ENCODE results near the gene CD79A.

DNA sequence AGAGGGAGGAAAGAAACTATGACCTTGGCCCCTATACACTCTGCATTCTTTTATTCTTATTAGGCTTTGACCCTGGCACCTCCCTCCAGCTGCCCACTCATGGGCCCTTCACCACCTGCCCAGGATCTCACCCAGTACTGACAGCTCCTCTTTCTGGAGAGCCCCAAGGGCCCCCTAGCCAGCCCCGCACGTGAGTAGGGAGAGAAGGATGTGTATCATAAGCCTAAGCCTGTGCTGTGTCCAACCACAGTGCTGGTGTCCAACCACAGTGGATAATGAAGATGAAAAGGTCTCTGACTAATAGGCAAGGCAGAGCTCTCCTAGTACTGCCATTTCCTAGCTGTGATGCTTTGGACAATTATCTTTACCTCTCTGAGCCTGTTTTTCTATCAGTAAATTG lies 28.0 kb upstream of the CD79A start:
- TF ChIP-seq POLR2AphosphoS5 (IDR thresholded peaks at IDR 0.05; ENCODE audit: low read depth, low read length) (no peak), FOXP2 (optimal IDR thresholded peaks at IDR 0.05; ENCODE audit: borderline replicate concordance, extremely low read depth, extremely low read length, insufficient read depth) (no peak), SIN3A (IDR thresholded peaks at IDR 0.05; ENCODE audit: borderline replicate concordance, insufficient read depth, low read length) (no peak)
- TF ChIP-seq, protein P1, sequence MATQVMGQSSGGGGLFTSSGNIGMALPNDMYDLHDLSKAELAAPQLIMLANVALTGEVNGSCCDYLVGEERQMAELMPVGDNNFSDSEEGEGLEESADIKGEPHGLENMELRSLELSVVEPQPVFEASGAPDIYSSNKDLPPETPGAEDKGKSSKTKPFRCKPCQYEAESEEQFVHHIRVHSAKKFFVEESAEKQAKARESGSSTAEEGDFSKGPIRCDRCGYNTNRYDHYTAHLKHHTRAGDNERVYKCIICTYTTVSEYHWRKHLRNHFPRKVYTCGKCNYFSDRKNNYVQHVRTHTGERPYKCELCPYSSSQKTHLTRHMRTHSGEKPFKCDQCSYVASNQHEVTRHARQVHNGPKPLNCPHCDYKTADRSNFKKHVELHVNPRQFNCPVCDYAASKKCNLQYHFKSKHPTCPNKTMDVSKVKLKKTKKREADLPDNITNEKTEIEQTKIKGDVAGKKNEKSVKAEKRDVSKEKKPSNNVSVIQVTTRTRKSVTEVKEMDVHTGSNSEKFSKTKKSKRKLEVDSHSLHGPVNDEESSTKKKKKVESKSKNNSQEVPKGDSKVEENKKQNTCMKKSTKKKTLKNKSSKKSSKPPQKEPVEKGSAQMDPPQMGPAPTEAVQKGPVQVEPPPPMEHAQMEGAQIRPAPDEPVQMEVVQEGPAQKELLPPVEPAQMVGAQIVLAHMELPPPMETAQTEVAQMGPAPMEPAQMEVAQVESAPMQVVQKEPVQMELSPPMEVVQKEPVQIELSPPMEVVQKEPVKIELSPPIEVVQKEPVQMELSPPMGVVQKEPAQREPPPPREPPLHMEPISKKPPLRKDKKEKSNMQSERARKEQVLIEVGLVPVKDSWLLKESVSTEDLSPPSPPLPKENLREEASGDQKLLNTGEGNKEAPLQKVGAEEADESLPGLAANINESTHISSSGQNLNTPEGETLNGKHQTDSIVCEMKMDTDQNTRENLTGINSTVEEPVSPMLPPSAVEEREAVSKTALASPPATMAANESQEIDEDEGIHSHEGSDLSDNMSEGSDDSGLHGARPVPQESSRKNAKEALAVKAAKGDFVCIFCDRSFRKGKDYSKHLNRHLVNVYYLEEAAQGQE (IDR thresholded peaks at IDR 0.05; ENCODE audit: insufficient read depth in 1 of 2, low read depth in 2 of 2, low read length in 2 of 2), result no peak

Measured in PFSK-1 (cell line).